ENCODE data around the gene NLK. TPM values are rescaled to one million over a fixed set of nuclear protein-coding genes. Genes with fewer than 3 reads are reported as not detected.

Gene NLK
- total and polyA plus RNA-seq, 8 donors, result 9.8 to 16.7 (median 13.5) TPM

- Histone ChIP-seq H3K36me3 (no peaks in the 10 kb centered on the region), H3K27me3 (no peaks in the 10 kb centered on the region), H3K9me3 (no peaks in the 10 kb centered on the region), H3K4me3 (no peak overlapping the region), H3K27ac (no peak overlapping the region), H3K4me1 (no peaks in the 10 kb centered on the region)
- WGBS, 2 donors, result 93 to 94% methylated on average over 4 of the region's 4 CpGs
- DNase-seq (no peak), FAIRE-seq (no peak), ATAC-seq (no peak)
- intact Hi-C loops (cut with DNase I), result no loop called here
- TF ChIP-seq CTCF (IDR thresholded peaks at IDR 0.05), result no peak
Measured at GRCh38 chr17:28161311-28161710, 118.8 kb downstream of the NLK start.

GRCh38 chr17:28166478-28166877 is 124.0 kb downstream of the NLK start:
- Histone ChIP-seq H3K9me3 (no peaks in the 10 kb centered on the region), H3K36me3 (peaks cover 0 to 13% (median 0%) of the 10 kb centered on the region in 3 donors), H3K4me1 (no peaks in the 10 kb centered on the region), H3K27me3 (no peaks in the 10 kb centered on the region), H3K4me3 (no peak overlapping the region), H3K27ac (no peak overlapping the region)
- WGBS, 2 donors, result 64 to 70% methylated on average over 2 of the region's 2 CpGs
- ATAC-seq (no peak), FAIRE-seq (no peak), DNase-seq (no peak)
- intact Hi-C loops (cut with DNase I), result no loop called here
- no peak for TF ChIP-seq CTCF (IDR thresholded peaks at IDR 0.05)

GRCh38 chr17:28169621-28170349 is 127.3 kb downstream of the NLK start:
- FAIRE-seq (no peak), ATAC-seq (no peak), DNase-seq (no peak)
- Histone ChIP-seq H3K36me3 (peaks cover 0 to 13% (median 0%) of the 10 kb centered on the region in 3 donors), H3K9me3 (no peaks in the 10 kb centered on the region), H3K4me1 (no peaks in the 10 kb centered on the region), H3K4me3 (no peak overlapping the region), H3K27ac (no peak overlapping the region), H3K27me3 (no peaks in the 10 kb centered on the region)
- TF ChIP-seq CTCF (IDR thresholded peaks at IDR 0.05), result no peak
- intact Hi-C loops (cut with DNase I), result no loop called here
- WGBS, 2 donors, result 66 to 77% methylated on average over 3 of the region's 3 CpGs

- intact Hi-C loops (cut with DNase I), result no loop called here
- Histone ChIP-seq H3K27me3 (no peaks in the 10 kb centered on the region), H3K9me3 (no peaks in the 10 kb centered on the region), H3K4me3 (no peak overlapping the region), H3K27ac (no peak overlapping the region), H3K4me1 (no peaks in the 10 kb centered on the region), H3K36me3 (peaks cover 0 to 13% (median 0%) of the 10 kb centered on the region in 3 donors)
- ATAC-seq (no peak), DNase-seq (no peak), FAIRE-seq (no peak)
- no peak for TF ChIP-seq CTCF (IDR thresholded peaks at IDR 0.05)
Measured at GRCh38 chr17:28170771-28171170, 128.3 kb downstream of the NLK start.

GRCh38 chr17:28173031-28173561 is 130.6 kb downstream of the NLK start:
- no peak for TF ChIP-seq CTCF (IDR thresholded peaks at IDR 0.05)
- intact Hi-C loops (cut with DNase I), result no loop called here
- ATAC-seq (peak in 1 of 4 donors; percentile 17), DNase-seq (no peak), FAIRE-seq (no peak)
- Histone ChIP-seq H3K4me1 (no peaks in the 10 kb centered on the region), H3K36me3 (peaks cover 0 to 13% (median 0%) of the 10 kb centered on the region in 3 donors), H3K9me3 (no peaks in the 10 kb centered on the region), H3K27me3 (no peaks in the 10 kb centered on the region), H3K4me3 (no peak overlapping the region), H3K27ac (no peak overlapping the region)
- WGBS, 2 donors, result 33 to 34% methylated on average over 3 of the region's 3 CpGs
